Limb (tissue), 2 donors: ENCODE measurements around the gene KCNJ4.

Source experiments
- DNase-seq, 2 donors: peaks; one replicate each; pipeline ENCODE4 v3.0.0-alpha.2; 2016; ENCODE audit errors: extremely low spot score in 2 of 2

The KCNJ4 gene

GRCh38 chr22:38453066-38453672, 1.8 kb downstream of the KCNJ4 start:
- no peak for DNase-seq

- no peak for DNase-seq
Observed at GRCh38 chr22:38452373-38453065, 2.5 kb downstream of the KCNJ4 start.

- no peak for DNase-seq
Observed at GRCh38 chr22:38451864-38452263, 3.1 kb downstream of the KCNJ4 start.

DNA sequence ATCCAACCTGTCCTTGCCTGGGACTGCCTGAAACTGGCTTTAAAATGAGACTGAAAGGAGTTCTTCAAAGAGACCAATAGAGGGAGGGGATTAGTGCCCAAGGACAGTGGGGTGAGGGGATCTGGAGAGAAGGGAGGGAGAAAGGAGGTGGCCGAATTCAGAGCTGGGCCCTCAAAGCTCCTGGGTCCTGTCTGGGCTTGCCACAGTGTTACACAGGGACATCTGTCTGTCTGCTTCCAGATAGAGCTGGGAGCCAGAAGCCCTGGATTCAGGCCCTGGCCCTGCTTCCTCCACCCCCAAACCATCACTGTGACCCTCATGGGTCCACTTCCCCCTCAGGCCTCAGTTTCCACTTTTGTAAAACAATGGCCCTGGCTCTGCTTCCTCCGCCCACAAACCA, 3.6 kb downstream of the KCNJ4 start:
- no peak for DNase-seq

DNA sequence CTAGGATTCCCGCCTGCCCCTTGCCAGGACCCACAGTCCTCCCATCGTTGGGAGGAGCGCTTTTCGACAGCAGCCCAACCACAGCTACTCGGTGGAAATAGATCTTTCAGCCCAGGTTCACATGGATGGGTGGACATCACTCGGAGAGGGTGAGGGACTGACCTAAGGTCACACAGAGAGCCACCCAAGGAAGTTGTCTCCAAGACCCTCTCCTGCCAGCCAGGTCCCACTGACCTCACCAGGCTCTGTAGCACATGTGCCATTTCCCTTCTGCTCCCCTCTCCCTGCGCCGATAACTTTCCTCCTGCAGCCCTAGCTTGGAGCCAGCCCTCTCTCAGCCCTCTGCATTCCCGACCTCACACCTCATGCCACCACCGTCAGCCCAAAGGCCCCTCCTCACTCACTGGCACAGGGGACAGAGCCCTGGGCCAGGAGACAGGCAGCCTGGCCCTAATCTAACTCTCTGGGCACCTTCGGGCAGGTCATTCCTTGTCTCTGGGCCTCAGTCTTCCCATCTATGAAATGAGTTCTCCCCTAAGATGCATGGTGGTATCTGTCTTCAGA, 4.7 kb downstream of the KCNJ4 start:
- DNase-seq = no peak

DNA sequence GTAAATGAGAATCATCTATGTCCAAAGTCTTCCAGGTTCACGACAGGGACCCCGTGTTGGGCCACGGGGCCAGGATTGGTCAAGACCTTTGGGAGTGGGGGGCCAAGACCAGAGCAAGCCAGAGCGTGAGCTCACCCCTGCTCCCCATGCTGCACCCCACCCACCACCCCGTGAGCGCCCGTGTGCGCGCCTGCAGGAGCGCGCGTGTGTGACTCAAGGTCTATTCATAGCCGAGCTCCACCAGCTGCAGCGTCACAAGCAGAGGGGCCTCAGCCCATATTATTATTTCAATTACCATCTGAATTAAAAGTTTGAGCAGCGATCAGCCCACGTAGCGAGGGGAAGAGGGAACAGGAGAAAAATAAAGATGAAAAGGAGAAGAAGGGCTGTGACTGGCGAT, 5.2 kb downstream of the KCNJ4 start:
- DNase-seq = no peak

DNA sequence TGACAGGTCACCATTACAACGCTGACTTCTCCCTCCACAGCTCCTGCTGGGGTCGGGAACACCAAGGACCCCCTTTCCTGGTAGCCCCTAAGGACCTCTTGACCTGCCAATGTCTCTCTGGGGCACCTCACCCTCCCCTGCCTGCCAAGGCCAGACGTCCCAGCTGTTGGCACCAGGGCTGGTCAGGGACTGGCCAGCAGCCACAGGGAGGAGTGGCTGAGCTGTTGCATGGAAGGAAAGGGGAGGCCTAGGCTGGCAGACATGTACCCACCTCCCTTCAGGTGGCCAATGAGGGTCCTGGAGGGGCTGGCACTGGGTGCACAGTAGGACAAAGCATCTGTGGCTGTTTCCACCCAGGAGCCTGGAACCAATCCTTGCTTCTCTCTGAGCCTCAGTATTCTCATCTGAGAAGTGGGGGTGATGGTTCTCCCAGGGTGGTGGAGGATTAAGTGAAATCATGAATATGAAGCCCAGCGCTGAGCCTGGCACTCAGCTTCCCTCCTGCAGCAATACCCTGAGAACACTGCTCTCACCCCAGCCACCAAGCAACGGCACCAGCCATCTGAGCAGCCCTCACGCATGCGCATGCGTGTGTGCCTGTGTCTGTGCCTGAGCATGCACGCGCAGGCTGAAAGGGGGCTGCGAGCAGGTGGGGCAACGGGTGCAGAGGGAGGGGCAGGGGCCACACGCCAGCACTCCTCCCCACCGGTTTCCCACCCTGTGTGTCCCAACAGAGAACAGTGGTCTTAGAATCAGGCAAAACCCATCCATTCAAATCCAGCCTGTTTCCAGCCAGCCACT, 5.9 kb downstream of the KCNJ4 start:
- no peak for DNase-seq

DNA sequence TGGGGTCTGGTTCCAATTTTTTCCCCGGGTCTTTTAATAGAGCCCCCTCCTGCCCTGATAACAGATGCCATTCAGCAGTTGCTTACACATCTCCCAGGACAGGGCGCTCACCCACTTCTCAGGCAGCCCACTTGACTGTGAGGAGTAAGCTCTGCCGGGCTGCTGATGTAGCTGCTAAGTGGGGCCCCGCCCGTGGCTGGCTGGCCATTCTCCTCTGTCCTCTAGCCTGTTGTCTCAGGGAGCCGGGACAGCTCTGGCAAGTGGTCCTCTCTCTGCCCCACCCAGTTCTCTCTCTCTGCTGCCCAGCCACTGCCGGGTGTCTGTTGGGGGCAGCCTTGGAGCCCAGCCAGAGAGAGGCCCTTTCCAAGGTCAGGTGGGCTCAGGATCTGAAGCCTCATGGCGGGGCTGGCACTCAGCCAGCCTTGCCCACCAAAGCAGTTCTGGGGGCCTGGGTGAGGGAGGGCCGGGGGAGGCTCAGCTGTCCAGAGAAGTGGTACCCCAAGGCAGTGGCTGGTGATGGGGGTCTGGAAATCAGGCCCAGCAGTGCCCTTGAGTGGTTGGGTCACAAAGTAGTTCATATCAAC, 8.9 kb downstream of the KCNJ4 start:
- no peak for DNase-seq

DNA sequence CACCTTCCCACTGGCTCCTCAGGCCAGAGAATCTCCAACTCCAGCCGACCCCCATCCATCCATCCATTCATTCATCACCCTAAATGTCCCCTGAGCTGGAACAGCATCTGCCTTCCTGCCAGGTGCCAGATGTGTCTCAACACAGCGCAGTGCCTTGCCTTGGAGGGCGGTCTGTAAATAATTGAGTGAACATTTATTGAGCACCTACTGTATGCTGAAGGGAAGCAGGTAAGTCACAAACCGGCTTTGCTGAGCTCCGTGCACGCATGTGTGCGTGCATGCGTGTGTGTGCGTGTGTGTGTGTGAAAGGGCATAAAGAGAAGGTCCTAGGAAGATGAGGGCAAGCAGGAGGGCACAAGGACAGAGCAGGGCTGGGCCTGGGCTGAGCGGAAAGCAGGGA, 10.2 kb downstream of the KCNJ4 start:
- no peak for DNase-seq

DNA sequence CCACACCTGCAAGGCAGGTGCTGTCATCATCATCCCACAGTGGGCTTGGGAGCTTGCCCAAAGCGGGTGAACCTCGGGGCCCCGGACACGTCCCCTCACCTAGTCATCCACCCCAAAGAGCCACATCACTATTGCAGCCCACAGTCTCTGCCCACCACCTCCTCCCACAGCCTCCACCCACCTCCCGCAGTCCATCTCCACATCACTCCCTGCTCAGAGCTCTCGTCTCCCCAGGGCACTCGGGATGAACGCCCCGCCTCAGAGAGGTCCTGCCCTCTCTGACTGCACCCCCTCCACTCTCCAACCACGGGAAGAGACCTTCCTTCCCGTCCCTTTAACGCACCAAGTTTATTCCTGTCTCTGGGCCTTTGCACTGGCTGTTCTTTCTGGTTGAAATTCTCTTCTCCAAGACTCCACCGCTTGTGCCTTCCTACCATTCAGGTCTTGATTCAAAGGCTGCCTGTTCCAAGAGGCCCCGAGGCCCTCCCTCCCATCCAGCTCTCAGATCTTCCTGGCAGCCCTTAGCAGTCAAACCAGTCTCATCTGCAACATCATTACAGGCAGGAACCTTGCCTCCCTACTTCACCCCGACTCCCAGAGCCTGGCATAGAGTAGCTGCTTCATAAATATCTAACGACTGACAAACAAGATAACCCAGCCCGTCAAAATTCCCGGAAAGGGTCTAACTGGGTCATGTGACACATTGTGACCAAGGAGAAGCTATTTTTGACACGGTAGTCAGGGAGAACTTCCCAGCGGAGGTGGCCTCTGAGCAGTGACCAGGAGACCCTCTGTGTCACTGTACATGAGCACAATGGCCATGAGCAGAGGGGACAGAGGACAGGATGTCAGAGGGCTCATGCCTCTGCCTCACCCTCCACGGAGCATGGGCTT, 11.1 kb downstream of the KCNJ4 start:
- DNase-seq = no peak

GRCh38 chr22:38442967-38443627, 11.9 kb downstream of the KCNJ4 start:
- DNase-seq = no peak

DNA sequence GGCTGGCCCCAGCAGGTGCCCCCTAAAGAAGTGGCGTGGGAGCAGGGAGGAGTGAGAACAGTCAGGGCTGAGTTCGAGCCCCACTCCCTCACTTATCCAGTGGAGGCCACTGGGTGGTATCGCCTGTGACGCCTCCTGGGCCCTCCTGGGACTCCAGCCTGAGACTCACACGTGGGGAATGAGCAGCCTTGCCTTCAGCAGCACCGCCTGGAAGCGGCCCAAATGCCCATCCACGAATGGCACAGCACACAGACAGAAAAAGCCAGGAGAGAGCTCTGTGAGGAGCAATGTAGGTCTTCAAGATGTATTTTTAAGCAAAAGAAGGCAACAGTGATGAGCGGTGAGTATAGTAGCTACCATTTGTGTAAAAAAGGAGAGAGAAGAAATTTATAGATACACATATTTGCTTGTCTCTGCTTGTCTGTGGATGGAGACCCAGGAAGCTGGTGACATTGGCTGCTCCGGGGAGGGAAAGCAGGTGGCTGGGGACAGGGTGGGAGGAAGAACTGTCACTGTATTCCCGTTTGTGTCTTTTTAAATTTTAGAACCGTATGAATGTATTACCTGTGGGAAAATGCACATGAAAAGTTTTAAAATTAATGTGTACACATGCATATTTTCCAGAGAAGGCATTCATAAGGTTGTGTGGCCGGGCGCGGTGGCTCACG, 13.2 kb downstream of the KCNJ4 start:
- no peak for DNase-seq

DNA sequence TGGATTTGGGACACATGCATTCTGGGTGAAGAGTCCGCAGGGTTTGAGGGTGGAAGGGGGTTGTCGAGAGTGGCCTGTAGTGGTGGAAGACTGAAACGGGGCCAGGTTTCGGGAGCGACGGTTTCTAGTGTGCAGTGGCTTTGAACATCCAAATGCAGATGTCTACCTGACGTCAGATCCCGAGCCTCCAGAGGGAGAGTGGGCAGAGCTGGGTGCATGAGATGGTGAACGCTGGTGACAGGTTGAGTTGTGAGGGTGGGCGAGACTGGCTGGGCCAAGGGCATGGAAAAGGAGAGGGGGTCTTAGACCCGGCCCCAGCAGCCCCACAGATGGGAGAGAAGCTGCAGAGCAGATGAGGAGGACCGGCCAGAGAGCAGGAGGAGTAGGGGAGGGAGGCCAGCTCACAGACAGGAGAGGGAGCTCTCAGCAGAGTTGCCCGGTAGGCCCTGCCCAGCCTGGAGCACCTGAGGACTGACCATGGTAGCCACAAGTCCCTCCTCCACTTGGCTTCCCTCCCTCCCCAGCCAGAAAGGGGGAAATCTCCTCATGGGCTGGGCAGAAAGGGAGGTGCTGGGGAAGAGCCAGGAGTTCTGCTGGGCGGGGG, 14.2 kb downstream of the KCNJ4 start:
- DNase-seq = no peak

- DNase-seq = no peak
Observed at GRCh38 chr22:38437416-38437815, 17.6 kb downstream of the KCNJ4 start.

DNA sequence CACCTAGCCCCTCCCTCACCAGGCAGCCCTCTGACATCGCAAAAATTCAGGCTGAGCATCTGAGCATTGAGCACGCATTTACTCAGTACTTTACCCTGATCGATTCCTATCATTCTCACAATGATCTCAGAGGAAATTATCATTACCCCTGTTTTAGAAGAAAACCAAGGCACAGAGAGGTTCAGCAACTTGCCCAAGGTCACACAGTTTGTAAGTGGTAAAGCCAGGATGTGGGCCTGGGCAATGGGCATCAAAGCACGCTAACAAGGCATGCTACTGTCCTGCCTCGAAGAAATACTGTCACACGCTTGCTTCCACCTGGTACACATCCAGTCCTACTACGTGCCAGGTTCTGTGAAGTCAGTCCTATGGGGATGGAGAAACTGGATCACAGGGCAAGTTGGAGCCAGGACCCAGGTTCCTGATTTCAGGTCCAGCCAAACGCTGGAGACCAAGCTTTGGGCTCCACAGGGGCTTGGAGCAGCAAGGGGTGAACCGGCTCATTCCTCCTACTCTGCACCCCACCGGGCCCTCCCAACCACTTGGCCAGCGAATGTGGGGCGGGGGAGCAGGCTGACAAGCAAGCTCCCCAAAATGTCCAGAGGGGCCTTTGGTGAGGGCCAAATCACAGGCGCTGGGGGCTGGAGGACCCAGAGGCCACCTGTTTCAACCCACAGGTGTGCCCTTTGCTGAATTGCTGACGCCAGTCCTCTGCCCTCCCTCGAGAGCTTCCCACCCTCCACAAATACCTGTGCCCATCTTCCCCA, 18.2 kb downstream of the KCNJ4 start:
- DNase-seq = no peak

DNA sequence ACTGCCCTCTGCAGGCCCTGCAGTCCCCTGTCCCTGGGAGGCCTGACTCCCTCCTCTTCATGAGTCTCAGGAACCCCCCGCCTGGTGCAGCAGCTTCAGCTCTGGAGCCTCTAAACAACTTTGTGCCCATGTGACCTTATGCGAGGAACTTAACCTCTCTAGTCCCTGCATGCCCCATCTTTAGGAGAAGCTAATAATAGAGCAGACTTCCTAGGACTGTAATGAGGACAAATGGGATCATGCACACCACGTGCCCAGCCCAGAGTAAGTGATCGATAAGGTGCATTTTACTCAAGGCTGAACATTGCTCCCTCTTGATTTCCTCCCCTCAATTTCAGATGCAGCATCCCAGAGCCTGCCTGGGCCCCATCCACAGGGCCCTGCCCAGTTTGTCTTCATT, 19.0 kb downstream of the KCNJ4 start:
- DNase-seq = no peak

GRCh38 chr22:38435010-38435409, 20.0 kb downstream of the KCNJ4 start:
- DNase-seq = no peak

DNA sequence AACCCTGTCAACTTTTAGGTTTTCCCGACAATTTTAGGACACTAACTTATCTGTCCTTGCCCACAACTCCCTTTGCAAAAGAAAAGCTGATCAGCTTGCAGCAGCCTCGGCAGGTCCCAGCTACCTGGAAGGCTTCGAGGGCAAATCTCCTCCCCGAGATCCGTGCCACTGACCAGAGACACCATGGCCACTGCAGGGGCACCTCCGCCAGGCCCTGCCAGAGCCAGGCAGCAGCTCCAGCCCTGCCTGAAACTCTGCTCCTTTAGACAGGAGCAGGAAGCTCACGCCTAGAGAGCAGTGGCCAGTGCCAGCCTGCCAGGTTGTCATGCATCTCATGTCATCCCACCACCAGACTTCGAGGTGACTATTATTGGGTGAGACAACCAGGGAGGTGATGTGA, 21.1 kb downstream of the KCNJ4 start:
- DNase-seq = no peak

DNA sequence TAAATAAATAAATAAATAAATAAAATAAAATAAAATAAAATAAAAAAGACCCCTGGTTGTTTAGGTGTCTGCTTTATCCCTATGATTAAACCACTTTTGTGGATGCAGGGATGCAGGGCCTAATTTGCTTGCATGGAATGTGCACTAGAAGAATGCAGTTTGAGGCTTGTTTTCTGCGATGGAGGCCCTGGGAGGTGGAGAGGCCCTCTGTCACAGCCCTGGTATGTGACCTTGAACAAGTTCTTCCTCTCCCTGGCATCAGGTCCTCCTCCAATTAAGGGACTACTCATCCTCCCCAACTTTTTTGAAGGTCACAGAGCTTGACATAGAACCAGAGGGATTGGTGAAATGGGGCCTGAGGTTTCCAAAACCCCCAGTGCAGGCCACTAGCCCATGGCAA, 22.7 kb downstream of the KCNJ4 start:
- DNase-seq = no peak
